ENCODE results near the gene KRT72.

DNA sequence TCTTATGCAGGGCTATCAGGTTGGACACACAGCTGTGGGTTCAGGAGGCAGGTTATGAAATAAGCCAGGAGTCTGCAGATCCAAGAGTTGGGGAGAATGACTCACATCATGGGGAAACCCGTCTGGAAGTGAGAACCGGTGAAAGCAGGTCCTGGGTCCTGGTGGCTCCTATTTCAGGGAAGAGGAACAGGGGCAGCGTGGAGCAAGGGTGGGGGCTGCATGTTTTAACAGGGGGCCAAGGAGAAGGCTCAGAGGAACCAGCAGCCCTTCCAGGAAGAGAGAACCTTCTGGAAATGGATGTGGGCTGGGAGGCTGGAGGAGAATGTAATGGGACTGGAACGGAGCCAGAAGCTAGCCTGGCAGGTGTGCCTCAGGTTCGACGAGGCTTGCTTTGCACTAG, 19.8 kb downstream of the KRT72 start:
- no peak for TF ChIP-seq EZH2phosphoT487 (IDR thresholded peaks at IDR 0.05; ENCODE audit: low read depth, severe bottlenecking, unreplicated experiment)
- TF ChIP-seq, protein P1, sequence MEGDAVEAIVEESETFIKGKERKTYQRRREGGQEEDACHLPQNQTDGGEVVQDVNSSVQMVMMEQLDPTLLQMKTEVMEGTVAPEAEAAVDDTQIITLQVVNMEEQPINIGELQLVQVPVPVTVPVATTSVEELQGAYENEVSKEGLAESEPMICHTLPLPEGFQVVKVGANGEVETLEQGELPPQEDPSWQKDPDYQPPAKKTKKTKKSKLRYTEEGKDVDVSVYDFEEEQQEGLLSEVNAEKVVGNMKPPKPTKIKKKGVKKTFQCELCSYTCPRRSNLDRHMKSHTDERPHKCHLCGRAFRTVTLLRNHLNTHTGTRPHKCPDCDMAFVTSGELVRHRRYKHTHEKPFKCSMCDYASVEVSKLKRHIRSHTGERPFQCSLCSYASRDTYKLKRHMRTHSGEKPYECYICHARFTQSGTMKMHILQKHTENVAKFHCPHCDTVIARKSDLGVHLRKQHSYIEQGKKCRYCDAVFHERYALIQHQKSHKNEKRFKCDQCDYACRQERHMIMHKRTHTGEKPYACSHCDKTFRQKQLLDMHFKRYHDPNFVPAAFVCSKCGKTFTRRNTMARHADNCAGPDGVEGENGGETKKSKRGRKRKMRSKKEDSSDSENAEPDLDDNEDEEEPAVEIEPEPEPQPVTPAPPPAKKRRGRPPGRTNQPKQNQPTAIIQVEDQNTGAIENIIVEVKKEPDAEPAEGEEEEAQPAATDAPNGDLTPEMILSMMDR (IDR thresholded peaks at IDR 0.05; ENCODE audit: poor library complexity), result no peak

Measured in hepatocyte (in vitro differentiated cells).